Measurements from ENCODE around the gene UQCR11.

- TF ChIP-seq EZH2 (IDR thresholded peaks at IDR 0.05; ENCODE audit: borderline replicate concordance, low read depth, low read length, severe bottlenecking) = no peak
- no peak for TF ChIP-seq CTCF (IDR thresholded peaks at IDR 0.05; ENCODE audit: extremely low read depth in 1 of 2, insufficient read depth in 1 of 2, low read depth in 1 of 2, low read length in 2 of 2)
- TF ChIP-seq POLR2A (IDR thresholded peaks at IDR 0.05; ENCODE audit: low read depth, low read length) = no peak
Measured at GRCh38 chr19:1622541-1622940, 17.3 kb upstream of the UQCR11 start.
